ENCODE data around the gene ACTL6A.

Gene ACTL6A

DNA sequence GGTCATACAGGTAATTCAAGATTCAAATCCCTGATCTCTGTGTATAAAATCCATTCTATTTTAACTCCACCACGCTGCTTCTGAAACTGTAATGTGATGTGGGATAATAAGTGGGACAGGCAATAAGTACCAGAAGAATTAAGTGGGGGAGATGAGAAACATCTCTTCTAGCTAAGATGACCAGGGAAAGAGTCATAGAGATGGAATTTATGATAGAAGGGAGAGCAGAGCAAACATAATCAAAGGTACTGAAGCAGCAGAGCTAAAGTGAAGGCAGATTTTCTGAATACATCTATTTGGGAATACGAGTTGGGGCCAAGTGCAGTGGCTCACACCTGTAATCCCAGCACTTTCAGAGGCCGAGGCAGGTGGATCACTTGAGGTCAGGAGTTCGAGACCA is 36.8 kb downstream of the ACTL6A start:
- no peak for DNase-seq

DNA sequence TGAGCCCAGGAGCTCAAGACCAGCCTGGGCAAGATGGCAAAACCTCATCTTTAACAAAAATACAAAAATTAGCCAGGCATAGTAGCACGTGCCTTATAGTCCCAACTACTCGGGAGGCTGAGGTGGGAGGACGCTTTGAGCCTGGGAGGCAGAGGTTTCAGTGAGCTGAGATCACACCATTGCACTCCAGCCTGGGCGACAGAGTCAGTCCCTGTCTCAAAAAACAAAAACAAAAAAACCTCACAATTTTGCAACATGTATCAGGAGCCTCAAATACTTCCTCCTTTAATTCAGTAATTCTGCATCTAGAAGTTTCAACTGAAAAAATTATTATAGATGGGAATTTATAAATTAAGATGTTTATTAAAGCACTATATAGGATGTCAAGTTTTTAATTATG is 40.6 kb downstream of the ACTL6A start:
- DNase-seq: no peak

DNA sequence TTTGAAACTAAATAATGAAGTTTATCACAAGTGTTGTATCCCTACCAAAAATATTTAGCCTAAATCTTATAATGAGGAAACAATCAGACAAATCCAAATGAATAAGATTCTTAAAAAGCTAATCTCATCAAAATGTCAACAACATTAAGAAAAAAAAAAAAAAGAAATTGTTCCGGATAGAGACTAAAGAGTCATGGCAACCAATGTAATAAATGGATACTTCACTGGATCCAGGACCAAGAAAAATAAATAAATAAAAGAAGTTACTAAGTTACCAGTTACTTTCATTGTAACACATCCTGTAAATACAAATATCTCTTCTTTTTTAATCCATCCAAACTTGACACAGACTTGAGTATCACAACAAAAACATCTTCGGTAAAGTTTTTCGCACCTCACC is 41.1 kb downstream of the ACTL6A start:
- DNase-seq: peak; percentile 39

DNA sequence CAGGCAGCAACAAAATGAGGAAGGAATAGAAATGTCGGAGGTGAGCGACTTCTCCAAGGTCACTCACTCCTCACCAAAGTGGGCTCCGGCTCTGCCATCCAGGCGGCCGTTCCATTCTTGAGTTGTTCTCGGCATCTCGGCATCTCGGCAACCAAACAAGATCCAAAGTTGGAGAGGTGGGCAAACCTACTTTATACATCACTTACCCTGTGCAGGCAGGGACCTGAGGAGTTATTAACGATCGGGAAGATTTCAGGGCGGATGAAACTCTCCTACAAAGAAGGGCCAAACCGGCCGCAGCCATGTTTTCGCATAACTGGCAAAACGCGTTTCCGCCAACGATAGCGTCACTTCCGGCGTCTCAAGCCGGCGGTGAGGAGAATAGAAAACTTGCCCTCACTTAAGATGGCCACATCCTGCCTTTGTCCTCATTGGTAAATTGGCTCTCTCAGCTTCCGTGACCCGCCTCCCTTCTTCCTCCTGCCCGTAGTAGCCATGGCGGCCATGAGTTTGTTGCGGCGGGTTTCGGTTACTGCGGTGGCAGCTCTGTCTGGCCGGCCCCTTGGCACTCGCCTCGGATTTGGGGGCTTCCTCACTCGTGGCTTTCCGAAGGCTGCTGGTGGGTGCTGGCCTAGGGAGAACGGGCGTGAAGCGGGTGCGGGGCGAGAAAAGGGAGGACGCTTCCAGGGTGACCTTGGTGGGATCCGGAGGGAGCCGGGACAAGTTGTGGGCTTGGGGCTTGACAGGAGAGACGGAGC is 41.8 kb downstream of the ACTL6A start, which contains the start of the genes MRPL47 and NDUFB5:
TSS of gene MRPL47 (minus strand) at position 318 of the 758 bp plus-strand sequence. CDS start at position 304, 14 bp downstream.
TSS of gene NDUFB5 (plus strand) at position 474 of the 758 bp plus-strand sequence. CDS start at position 496, 22 bp downstream.
- DNase-seq: peak; percentile 99

DNA sequence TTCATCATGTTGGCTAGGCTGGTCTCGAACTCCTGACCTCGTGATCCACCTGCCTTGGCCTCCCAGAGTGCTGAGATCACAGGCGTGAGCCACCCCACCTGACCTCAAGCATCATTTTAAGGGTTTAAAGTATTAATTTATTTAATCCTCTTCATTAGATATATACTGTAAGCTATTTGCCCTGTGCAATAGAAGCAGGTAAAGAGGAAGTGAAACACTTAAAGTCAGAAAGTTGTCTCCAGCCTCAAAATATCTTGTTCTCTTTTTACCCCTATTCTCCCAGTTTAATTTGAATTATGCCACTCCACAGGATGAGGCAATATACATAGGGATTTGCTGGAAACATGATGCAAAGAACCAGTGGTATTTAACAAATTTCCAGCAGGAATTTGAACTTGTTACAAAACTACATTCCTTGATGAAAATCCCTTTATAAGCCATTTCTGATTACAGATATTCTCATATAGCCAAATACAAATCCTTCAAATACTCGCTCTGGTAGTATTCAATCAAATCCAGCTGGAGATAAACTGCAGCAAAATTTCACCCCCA is 43.9 kb downstream of the ACTL6A start:
- no peak for DNase-seq

DNA sequence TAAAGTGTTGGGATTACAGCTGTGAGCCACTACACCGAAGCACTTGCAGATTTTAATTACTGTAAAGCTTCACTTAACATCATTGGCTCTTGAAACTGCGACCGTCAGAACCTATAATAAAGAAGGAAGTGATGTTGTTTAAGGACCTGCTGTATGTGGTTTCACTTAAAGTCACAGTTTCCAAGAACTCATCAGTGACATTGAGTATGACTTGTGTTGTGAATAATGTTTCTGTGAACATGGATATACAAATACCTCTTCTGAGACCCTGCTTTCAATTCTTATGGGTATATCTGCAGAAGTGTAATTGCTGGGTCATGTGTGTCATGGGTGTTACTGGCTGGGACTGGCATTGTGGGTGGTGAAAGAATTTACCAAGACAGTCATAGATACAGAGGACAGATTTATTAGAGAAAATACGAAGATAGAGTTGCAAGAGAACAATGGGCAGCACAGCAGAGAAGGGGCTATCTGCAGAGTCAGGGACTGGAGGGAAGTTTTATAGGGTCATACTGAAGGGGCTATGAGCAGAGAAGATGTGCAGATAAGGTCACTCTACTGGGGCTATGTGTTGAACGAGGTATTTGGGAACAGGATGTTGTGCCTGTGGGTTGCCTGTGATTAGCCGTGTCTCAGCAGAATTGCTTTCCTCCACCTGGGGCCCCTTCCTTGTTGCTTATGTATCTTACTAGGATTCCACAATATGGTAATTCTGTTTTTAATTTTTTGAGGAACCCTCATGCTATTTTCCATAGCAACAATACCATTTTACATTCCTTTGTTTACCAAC is 46.4 kb downstream of the ACTL6A start:
- DNase-seq: peak; percentile 64

DNA sequence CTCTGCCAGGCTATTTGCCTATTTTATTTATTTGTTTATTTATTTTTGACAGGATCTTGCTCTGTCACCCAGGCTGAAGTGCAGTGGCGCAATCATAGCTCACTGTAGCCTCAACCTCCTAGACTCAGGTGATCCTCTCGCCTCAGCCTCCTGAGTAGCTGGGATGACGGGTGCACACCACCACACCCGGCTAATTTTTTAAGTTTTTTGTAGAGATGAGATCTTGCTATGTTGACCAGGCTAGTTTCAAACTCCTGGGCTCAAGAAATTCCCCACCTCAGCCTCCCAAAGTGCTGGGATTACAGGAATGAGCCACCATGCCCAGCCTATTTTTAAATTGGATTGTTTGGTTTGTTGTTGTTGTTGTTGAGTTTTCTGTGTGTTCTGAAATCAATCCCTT is 47.3 kb downstream of the ACTL6A start:
- DNase-seq: no peak

DNA sequence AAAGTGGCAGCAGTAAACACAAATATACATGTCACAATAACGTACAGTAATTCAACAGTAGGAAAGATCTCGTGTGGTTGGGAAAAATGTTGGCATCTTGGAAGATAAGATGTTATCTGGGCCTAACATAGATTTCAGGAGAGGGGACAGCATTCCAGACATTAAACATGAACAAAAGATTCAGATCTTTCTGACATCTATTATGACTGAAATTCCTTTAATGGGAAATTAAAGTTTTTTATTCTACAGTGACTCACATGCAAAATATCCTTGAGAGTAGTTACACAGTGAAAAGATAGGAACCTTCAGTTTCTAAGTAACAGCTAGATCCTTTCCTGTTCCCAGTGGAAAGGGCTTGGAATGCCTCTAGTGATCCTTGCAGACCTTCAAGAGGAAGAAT is 51.1 kb downstream of the ACTL6A start:
- DNase-seq: no peak

DNA sequence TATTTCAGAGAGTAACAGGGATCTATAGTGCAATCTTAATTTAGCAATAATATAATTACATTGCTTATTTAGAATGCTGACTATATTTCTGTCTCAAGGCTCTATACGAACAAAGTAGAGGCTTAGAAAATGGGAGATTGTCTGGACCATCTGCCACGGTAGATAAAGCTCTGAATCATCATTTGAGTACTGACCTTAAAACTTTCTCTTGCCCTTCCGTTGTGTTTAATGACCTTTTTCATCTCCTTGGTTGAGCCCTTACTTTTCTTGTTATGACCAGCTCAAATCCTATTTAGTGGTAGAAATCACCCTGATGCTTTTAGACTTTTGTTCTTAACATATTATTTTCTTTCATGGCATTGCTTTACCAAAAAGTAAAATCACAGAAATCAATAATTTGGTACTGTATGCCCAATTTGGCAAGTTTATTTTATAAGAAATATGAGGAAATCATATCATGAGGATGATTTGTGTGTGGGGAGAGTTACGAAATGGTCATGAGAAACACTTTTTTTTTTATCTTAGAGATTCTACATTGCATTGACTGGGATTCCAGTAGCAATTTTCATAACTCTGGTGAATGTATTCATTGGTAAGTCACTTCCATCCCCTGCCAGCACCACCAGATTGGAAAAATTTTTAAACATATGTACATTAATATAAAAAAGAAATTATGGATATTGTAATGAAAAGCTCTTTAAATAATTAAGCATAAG is 52.9 kb downstream of the ACTL6A start:
- DNase-seq: peak; percentile 73

DNA sequence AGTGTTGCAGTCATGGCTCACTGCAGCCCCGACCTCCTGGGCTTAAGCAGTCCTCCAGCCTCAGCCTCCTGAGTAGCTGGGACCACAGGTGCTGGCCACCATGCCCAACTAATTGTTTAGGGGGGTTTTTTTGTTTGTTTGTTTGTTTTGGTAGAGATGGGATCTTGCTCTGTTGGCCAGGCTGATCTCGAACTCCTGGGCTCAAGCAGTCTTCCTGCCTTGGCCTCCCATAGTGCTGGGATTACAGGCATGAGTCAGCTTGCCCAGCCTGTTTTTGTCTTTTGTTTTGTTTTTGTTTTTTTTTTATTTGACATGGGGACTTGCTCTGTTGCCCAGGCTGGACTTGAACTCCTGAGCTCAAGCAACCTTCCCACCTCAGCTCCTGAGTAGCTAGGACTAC is 59.3 kb downstream of the ACTL6A start:
- DNase-seq: no peak

DNA sequence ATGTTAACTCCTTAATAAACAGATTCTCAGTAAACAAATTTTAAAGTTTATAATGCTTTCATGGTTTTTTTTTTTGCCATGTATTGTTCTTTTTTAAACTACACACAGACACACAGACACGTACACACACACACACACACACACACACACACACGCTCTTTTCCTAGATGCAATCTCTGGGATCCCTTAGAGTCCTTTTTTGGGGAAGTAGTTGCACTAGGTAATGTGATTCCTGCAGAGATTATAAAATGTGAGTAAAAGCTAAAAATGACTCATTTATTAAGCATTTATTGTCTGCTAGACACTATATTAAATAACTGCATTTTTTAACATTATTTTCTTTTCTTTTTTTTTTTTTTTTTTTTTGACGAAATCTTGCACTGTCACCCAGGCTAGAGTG is 61.7 kb downstream of the ACTL6A start:
- no peak for DNase-seq

DNA sequence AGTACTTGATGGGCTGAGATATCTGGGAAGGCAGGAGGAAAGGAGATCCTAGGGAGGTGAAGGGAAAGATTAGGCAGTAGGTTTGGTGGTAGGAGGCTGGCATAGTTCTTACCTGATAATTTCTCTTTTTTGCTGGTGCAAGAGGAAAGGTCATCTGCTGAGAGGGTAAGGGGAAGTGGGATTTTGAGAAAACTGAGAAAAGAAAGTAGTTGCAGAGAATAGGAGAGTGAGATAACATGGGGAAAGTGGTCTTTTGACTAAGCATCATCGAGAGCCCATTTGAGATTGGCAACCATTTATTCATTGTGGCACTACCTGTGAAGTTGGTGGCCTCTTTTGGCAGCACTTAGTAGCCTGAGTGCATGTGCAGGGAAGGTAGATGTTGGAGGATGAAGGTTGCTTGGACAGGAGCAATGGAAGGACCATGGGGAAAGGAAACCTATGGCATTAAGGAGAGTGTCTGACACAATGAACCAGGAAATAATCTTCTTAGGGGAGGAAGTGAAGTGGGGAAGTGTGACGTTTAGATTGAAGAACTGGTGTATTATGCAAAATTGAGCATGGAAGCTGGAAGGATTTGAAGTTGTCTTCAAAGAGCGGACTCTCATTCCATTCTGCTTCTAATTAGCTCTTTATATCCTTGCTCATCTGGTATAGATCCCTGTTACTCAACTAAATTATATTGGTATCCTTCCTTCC is 68.2 kb downstream of the ACTL6A start:
- DNase-seq: no peak

All from hematopoietic multipotent progenitor cell treated with erythropoietin and hydrocortisone succinate and interleukin-3 and kit ligand, for 6 days (in vitro differentiated cells).